Urothelium cell line (cell line): ENCODE measurements around the gene PCOLCE2.

Experiments
- DNase-seq: peaks from one replicate; pipeline ENCODE4 v3.0.0; 2011; ENCODE audit warnings: low spot score, mixed read lengths
- FAIRE-seq: peaks from 2 replicates; lab custom pipeline; 2011; peaks lifted over from hg19 to GRCh38; lab: Jason Lieb, UNC

Gene PCOLCE2

DNA sequence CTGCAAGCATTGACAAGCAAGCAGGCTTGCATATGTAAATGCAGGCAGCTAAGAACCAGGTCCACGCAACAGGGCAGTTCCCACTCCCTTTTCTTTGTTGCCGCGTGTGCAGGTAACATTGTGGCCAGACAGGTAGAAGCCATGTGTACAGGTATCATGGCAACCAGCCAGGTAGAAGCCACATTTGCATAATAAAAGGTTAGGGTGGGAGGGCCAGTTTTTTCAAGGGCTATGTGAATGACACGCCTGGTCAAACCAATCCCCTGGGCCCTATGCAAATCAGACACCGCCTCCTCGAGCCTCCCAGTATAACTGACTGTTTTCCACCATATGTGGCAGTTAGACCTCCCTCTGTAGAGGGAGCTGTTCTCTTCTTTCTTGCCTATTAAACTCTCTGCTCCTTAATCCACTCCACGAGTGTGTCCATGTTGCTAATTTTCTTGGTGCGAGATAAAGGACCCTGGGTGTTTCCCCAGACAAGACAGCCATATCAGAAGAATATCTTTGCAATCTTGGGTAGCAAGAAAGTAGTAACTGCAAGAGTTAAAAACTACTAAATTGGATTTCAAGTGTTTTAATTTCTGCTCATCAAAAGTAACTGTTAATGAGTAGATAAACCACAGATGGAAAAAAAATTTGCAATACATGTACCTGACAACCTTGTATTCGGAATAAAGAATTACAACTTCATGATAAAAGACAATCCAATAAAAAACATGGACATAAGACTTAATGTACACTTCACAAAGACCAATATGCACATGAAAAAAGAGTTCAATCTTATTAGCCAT, 21.8 kb downstream of the PCOLCE2 start:
- DNase-seq (no peak), FAIRE-seq (no peak)

DNA sequence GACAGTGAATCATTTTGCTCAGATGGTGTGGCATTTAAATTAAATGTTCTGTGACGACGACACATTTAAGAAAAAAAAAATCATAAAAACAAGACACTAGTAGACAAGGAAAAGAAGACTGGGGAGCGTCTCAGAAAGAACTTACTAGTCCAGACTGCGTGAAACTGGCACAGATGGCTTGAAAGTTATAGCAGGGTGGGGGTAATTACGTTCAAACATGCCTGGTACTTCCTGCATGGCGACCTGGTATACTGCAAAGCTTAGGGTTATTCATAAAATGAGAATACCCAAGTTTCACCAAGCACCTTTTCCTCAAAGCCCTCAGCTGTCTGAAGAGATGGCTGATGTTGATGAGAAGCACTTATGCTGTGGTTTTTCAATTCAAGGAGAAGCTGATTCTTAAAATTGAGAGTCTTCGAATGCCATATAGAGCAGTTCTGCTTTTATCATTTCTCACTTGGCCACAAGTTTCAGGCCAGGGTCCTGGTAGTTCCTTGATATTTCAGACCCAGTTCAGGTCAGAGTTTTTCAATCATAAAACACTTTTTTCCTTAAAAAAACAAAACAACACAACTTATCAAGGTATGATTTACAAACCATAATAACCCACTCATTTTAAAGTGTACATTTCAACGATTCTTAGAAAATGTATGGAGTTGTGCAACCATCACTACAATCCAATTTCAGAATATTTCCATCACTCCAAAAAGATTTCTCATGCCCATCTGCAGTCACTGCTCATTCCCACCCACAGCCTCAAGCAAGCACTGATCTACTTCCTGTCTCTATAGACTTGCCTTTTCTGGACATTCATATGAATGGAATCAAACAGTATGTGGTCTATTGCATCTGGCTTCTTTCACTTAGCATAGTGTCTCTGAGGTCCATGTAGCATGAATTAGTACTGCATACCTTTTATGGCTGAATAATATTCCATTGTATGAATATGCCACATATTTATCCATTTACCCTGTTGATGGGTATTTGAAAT, 24.7 kb downstream of the PCOLCE2 start:
- no peak for DNase-seq
- FAIRE-seq = no peak

DNA sequence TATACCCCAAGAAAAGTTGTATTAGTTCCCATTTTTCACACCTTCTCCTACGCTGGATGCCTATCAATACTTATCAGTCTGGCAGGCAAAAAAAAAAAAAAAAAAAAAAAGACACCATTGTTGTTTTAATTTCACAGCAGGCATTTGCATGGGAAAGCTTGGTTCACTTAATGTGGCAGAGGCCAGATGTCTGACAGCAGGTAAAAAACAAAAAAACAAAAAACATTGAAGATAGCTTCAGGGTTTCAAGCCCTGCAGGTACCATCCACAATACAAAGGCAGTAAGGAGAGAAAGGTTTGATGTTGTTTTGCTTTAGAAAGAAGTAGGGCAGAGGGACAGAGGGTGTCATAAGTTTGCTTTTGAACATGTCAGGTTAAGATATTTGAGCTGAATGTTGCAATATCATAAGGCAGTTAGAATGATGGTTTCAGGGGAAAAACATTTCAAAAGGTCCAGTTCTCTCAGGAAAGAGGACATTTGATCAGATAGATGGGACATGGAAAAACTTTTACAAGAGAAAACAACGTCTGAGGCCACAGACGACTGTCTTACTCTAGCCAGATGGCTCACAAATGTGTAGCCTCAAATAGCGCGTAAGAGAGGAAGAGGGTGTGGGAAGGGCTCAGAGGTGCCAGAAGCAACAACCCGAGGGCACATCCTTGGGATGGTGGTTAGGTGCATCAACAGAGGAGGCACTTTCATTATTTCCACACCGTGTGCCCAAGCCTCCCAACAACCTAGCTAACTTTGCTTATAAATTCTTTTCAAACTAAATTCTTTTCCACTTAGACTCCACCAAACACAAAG, 25.7 kb downstream of the PCOLCE2 start:
- FAIRE-seq = no peak
- no peak for DNase-seq

DNA sequence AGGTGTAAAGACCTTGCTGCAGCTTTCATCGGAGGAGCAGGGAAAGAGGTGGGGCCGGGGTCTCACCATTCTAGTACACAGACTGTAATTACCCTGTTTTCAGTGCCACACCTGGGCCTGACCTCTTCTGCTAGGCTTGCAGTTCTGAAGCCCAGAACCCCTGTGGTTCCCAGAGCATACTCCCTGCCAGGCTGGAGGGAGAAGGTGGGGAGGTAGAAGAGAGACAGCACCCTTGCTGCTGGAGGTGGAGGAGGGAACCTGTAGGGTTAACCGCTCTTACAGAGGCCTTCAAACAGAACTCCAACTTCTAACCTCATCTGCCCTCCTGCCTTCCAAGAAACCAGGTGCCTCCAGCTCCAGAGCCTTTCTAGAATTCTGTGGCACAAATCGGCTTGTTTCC, 27.0 kb downstream of the PCOLCE2 start:
- DNase-seq (no peak), FAIRE-seq (no peak)

DNA sequence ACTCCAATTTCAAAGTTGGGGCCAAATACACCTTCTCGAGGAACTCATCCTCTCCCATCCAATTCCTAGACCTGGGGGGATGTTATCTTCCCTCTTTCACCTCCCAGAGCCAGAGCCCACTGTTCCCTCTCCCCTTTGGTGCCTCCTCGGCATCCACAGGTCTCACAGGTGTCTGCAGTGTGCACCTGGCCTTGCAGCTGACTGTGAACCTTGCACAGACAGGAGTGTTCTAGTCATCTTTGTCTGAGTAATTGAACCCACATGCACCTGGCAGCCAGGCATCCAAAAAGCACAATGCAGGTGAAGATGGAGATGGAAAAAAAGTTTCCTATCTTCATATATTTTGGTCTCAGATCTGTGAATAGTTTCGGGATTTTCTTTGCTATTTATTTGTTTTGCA, 30.8 kb downstream of the PCOLCE2 start:
- DNase-seq (no peak), FAIRE-seq (no peak)

DNA sequence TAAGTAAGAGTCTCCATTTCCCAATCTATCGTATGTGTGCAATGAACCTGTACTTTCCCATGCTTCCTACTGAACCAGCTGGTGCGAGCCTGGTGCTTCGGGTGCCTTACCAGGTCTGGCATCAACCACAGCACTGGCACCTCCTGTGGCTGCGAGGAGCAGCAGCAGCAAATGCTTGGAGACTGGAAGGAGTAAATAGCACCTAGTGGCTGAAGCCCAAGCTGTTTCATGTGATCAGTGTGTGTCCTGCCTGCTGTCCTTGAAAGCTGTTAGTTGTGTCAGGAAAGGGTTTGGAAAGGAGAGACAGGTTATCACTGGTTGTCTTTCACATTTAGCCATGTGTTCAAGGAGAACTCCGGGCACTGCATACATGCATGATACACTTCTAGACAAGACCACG, 31.8 kb downstream of the PCOLCE2 start:
- DNase-seq = peak; percentile 19

DNA sequence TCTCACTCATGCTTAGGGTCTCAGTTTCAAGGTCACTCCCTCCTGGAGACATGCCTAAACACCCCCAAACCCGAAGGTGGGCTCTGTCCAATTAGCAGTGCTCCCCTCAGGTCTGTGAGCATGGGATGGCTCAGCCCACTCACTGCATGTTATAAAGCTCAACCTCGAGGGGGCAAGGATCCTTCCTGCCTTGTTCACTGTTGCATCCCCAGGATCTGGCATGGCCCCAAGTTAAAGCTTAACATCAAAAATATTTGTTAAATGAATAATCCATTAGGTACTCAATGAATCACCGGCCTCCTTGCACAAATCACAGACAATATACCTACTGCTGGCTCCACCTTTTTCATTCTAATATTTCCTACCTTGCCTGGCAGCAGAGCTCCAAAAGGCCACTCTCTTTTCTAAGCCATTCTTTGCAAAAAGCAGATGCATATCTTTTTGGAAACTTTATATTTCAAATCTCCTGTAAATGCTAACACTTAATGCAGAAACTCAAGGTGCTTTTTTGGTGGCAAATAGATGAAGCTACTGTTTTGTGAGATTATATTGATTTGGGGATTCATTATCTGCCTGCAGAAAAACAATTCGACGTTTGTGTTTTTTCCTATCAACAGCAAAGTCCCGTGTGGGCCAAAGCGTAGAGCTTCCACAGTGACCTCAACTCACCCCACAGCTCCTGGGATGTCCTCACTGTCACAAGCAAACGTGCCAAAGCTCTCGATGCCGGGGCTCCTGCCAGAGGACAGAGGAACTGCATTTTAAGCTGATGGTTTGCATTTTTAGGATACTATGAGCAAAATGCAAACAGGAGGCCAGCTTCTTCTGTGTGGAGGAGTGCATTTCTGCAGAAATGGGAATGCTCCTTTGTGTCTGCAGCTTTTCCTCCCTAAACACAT, 35.4 kb downstream of the PCOLCE2 start:
- no peak for FAIRE-seq
- peak; percentile 55 for DNase-seq

More for the DNA sequence above, 31.8 kb downstream of the PCOLCE2 start:
- peak; percentile 32 for FAIRE-seq

DNA sequence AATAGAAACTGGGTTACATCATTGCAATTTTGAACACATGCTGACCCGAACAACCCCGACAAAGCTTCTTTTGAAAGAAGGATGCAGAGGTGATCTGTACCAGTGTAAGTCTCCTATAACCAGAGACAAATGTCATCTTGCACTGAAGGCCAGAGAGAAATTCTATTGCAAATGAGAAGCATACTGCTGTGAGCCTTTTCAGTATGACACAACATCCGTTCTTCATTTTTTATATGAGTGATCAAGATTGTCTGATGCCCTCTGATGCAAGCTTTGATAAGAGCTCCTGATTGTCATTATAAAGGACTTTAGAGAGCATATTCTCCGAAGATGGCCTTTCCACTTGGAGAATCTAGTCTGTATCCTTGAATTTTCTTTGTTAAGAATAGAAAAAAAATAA, 36.9 kb downstream of the PCOLCE2 start:
- DNase-seq = no peak

DNA sequence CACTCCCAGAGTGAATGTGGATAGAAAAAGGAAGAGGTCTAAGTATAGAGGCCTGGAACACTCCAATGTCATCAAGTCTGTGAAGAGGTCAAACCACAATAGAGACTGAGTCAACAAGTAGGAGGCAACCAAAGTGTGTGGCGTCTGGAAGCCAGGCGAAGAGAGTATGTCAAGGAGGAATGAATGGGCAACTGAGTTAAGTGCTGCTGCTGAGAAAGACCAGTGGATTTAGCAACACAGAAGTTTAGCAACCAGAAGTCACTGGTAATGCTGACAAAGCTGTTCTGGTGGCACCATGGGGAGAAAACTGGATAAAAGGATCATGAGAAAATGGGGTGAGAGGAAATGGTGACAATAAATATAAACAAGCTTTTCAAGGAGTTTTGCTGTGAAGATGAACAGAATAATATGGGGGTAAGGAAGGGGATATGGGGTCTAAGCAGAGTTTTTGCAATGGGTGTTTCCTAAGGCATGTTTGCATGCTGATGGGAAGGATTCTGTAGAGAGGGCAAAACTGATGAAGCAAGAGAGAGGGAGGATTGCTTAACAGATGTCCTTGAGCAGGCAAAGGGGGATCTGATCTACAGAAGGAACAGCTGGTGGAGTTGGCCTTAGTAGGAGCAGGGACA, 38.4 kb downstream of the PCOLCE2 start:
- FAIRE-seq = no peak
- DNase-seq = peak; percentile 73

More for the DNA sequence above, 36.9 kb downstream of the PCOLCE2 start:
- no peak for FAIRE-seq

DNA sequence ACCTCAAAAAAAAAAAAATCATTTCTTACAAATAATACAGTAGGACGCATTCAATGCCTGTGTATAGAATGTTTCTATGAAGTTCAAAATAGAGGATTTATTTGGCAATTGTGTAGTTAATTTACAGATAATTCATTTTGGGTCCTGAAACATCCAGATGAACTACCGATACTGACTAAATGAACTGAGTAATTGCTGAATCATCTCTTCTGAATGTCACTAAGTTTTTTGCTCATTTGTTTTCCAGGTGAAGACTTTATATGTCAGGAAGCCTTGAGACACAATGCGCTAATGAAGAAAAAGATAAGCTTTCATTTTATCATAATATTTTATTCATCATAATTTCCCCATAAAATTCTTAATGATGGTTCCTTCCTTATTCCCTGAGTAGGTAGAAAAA, 39.7 kb downstream of the PCOLCE2 start:
- FAIRE-seq = no peak
- no peak for DNase-seq

DNA sequence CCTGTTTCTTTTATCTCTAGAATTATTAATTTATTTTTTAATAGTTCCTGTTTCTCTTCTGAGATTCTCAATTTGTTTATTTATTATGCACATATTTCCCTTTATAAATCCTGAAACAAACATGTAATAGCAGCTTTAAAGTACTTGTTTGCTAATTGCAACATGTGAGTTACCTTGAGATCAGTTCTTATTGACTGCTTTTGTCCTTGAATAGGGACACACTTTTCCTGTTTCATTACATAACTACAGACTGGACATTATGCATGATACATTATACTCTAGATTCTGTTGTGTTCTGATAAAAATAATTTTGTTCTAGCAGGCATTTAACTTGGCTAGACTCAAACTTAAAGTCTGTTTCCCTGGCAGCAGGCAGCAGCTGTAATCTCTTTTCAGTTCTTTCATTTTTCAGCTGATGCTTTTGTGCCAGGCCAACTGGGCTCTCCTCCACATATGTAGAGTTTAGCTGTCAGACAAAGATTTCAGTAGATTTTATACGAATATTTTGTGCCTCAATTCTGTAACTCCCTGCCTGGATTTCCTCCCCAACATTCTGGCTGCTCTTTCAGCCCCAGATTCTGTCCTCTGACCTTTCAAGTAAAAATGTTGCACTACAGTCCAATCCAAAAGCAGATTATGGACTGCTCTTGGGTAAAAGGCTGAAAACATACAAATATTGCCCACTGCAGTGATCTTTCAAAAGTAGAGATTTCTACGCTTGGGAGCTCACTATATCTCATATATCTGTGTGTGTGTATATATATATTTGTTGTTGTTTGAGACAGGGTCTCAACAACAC, 41.9 kb downstream of the PCOLCE2 start:
- DNase-seq = no peak
- FAIRE-seq = no peak

DNA sequence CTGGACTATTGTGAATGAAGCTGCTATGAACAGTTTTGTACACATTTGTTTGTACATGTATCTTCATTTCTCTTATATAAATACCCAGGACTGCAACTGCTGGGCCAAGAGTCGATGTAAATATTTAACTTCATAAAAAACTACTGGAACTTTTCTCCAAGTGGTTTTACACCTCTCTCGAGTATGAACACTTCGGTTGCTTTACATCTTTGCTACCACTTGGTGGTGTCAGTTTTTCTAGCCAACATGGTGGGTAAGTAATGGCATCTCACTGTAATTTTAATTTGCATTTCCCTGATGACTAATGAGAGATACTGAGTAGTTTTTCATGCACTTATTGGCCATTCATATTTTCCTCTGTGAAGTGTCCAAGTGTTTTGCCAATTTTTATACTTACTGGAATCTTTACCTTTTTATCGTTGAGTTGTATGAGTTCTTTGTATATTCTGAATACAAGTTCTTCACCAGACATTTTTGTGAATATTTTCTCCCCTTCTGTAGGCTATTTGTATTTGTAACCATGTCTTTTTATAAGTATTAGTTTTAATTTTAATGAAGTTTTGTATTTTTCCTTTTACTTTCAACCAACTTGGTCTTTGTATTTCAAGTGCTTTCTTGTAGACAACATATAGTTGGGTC, 44.4 kb downstream of the PCOLCE2 start:
- DNase-seq = peak; percentile 21
- no peak for FAIRE-seq

DNA sequence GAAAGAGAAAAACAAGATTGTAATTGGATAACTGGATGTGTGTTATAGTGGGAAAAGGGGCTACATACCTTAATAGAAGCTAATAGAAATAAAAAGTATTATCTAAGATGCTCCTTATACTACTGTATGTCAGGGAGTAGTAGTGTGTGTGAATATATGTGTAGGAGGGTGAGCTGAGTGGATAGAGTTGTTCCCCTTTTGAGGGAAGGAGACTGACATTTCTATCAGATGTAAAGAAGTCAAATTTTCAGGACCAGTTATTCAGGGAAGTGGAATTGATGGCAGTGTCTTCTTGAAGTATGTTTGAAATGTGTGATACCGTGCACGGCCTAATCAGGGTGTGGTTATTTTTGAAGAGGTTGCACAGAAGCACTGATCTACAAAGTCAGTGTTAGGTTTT, 49.1 kb downstream of the PCOLCE2 start:
- FAIRE-seq = no peak
- no peak for DNase-seq

DNA sequence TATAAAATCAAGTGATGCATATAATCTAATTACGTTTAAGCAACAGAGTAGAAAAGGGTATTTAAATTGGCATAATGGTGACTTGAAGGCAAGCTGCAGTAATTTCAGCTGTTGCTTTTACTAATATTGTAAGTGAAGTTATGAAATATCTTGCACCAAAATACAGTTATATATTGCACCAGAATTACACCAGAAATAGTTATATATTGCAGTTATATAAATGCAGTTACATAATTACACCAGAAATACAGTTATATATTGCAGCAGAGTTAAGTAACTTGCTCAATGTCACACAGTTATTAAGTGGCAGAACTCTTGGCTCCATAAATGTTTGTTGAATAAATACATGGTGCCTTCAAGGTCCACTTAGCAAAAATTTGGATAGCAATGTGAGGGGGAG, 51.4 kb downstream of the PCOLCE2 start:
- no peak for DNase-seq
- FAIRE-seq = no peak

DNA sequence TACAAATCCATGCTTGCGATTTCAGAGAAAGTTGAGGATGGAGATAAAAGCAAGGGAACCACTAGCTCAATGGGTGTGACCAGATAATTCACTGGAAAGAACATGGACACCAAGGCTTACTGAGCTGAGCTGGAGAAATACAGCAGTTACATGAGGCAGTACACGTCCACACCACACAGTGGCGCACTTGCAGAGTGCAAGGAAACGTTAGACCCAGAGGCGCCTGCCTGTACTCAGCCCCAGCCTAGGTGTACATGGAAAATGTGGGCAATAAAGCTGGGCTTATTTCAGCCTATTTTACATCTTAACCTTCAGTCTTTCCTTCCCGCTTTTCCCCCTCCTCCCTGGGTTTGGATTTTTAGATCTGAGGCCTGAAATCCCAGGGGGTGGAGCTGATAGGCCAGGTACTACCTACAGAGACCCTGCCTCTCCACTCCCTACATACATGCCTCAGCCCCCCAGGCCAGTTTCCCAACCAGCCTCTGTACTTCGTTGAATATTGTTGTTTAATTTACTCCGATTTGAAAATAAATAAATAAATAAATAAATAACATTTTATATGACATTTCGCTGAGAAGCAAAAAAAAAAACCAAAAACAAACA, 60.1 kb downstream of the PCOLCE2 start:
- peak; percentile 80 for FAIRE-seq
- peak; percentile 68 for DNase-seq

DNA sequence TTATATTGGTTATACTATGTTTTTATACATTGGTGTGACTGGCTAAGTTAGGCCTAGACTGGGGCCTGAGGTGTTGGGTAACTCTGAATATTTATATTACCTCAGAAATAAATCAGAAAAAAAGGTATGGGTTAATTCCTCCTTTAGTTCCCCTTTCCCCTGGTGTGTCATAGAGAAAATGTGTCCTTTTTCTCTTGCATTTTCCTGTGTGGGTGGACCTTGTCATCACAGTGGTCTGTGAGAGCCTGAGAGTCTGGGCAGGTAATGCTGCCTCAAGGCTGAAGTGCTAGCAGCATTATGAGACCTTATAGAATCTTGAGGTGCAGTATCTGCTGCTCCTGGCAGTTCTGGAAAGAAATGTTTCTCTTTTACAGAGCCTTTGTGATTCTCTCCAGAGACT, 69.7 kb downstream of the PCOLCE2 start:
- no peak for FAIRE-seq

DNA sequence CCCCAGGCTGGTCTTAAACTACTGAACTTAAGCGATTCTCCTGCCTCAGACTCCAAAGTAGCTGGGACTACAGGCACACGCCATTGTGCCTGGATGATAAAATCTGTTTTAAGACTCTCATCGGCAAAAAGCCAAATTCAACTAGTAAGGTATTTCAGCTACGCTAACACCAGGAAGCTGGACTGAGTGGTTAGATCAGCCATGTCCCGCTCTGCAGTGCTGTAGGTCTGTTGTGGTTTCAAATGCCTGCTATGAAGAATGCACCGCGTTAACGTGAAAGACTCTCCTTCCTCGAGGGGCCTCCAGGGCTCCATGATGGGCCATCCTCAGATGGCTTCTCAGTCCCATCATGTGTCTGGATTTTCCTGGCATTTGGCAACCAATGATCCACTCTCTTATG, 70.2 kb downstream of the PCOLCE2 start:
- no peak for FAIRE-seq
- DNase-seq = no peak

More for the DNA sequence above, 69.7 kb downstream of the PCOLCE2 start:
- no peak for DNase-seq

DNA sequence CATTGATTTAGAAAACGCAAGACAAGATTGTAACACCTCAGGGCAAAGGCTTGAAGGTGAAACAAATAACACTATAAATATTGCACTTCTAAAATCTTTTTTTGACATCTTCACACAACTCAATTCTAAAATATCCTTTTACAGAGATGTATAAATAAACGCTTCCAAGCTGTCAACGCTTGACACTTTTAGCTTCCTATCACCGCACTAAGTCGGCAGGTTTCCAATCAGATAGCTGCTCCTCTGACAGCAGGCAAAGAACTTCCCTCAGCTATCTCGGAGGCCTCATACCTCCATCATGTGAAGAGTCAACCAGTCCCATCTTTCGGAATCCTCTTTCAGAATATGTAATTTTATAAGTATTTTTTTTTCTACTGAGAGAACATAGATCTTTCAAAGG, 71.0 kb downstream of the PCOLCE2 start:
- no peak for DNase-seq
- no peak for FAIRE-seq
